ENCODE measurements around the gene STK10.

STK10 gene

DNA sequence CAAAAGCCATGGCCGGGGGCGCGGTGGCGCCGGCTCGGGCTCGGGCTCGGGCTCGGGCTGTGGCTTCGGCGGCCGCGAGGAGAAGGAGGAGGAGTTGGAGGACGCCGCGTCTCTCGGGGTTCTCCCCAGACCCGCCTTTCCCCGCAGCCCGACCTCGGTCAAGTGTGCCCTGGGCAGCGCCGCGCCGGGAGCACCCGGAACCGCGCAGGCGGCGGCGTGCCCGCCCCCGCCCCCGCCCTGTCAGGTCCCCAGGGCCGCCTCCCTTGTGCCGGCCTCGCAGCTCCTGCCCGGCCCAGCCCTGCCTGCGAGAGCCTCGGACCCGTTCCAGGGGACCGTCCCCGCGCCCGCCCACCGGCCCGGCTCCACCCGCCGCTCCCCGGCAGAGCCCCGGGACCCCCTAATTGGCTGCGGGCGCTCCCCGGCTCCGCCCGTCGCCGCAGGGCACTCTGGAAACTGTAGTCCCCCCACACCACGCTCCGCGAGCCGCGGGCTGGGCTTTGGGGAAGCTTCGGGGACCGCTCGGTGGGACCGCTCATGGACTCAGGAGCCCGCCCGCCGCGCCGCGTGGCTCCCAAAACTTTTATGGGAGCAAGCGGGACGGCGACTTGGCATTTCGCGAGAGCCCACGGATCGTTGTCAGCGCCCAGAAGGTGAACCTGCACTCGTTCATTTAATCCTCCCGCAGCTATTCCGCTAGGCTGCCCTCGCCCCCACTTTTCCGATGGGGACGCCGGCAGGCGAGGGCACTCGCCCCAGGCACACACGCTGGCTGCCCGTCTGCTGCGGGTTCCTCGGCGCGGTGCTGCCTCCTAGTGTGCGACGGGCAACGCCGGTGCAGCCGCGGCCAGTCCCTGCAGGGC lies at the start of gene STK10:
STK10 (minus strand) TSS at position 192 of the 860 bp plus-strand sequence; CDS start at position 10, 182 bp downstream.
- no peaks in the 10 kb centered on the region for H3K9me3 ChIP-seq (ENCODE audit: control insufficient read depth in 1 of 2, low read length in 2 of 2)
- peak within 1 kb of the TSS; percentile 79 for H3K27ac ChIP-seq (ENCODE audit: low read length)
- no peaks in the 10 kb centered on the region for H3K36me3 ChIP-seq (ENCODE audit: control insufficient read depth in 1 of 2, insufficient read depth in 2 of 2, low read length in 2 of 2)
- no peaks in the 10 kb centered on the region for H3K27me3 ChIP-seq (ENCODE audit: low read depth, low read length)
- peak within 1 kb of the TSS; percentile 93 for H3K4me3 ChIP-seq (ENCODE audit: low read depth in 1 of 2, low read length in 2 of 2)
- H3K4me1 ChIP-seq (ENCODE audit: control insufficient read depth in 1 of 2, insufficient read depth in 2 of 2, low read length in 2 of 2) = peaks cover 5 to 14% of the 10 kb centered on the region in 2 donors

DNA sequence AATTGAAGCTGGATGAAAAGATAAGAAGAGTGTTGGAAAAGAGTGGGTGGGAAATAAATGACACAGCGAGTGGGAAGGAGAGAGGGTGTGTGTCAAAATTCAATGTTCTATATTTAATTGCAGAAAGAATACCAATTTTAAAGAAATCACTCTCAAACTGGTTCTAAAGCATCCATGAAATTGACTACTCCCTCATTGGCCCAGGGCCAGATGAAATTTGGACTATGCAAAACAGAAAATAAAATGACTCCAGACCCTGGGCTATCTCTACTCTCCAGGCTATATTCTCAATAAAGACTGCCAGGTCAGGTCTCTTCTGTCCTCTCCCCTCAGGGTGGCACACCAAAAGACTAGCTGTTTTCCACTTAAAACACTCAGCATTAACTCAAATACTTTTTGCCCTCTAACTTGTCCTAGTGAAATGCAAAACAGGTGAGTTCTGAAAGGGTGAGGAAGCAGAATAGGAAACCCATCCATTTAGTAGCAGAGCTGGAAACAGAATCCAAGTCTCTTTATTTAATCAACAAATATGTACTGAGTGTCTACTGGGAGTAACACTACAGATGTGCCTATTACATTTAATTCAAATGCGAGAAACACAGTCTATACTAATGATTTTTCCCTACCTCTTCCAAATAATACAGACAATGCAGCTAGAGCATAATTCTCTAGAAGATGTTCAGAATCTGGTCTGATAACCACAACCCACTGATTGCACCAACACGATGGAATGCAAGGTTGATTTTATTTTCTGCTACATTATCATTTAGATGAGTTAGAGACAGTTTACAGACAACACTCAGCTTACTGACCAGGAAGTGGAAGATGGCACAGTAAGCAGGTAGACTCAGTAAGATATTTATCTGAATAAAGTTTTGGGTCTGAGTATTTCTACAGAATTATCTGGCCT lies 48.1 kb upstream of the STK10 start:
- Histone ChIP-seq H3K36me3 (ENCODE audit: control insufficient read depth in 1 of 2, insufficient read depth in 2 of 2, low read length in 2 of 2) (peaks cover 0 to 4% of the 10 kb centered on the region in 2 donors), H3K4me1 (ENCODE audit: control insufficient read depth in 1 of 2, insufficient read depth in 2 of 2, low read length in 2 of 2) (peaks cover 4 to 7% of the 10 kb centered on the region in 2 donors), H3K27ac (ENCODE audit: low read length) (no peak overlapping the region), H3K27me3 (ENCODE audit: low read depth, low read length) (no peaks in the 10 kb centered on the region), H3K4me3 (ENCODE audit: low read depth in 1 of 2, low read length in 2 of 2) (no peak overlapping the region), H3K9me3 (ENCODE audit: control insufficient read depth in 1 of 2, low read length in 2 of 2) (no peaks in the 10 kb centered on the region)

DNA sequence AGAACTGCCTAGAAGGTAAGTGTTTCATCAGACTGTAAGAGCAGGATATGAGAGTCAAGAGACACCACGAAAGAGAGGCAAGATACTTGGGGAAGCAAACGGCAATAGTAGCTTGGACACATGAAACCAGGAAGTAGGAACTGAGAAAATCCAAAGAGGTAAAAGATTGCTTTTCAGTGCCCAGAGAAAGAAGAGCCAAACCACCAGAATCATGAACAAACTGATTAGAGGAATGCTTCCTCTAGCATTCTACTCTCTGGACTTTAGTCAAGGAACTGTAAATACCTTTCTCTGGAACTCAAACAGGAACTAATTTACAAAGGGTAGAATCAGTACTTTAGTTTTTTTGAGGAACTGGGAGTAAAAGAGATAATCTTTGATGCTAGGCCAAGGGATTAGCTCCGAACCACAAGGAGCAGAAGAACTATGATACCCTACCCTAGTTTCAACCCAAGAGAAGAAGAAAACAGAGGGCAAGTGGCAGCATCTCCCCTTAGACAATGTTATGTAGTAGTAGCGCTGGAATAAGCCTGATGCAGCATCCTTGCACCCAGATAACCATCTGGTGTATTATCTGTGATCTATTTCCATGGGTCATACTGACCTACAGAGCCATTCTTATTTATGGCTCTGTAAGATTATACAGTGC lies 47.2 kb upstream of the STK10 start:
- Histone ChIP-seq H3K4me3 (ENCODE audit: low read depth in 1 of 2, low read length in 2 of 2) (no peak overlapping the region), H3K9me3 (ENCODE audit: control insufficient read depth in 1 of 2, low read length in 2 of 2) (no peaks in the 10 kb centered on the region), H3K27ac (ENCODE audit: low read length) (no peak overlapping the region), H3K36me3 (ENCODE audit: control insufficient read depth in 1 of 2, insufficient read depth in 2 of 2, low read length in 2 of 2) (peaks cover 2 to 4% of the 10 kb centered on the region in 2 donors), H3K4me1 (ENCODE audit: control insufficient read depth in 1 of 2, insufficient read depth in 2 of 2, low read length in 2 of 2) (peaks cover 4 to 7% of the 10 kb centered on the region in 2 donors), H3K27me3 (ENCODE audit: low read depth, low read length) (no peaks in the 10 kb centered on the region)

DNA sequence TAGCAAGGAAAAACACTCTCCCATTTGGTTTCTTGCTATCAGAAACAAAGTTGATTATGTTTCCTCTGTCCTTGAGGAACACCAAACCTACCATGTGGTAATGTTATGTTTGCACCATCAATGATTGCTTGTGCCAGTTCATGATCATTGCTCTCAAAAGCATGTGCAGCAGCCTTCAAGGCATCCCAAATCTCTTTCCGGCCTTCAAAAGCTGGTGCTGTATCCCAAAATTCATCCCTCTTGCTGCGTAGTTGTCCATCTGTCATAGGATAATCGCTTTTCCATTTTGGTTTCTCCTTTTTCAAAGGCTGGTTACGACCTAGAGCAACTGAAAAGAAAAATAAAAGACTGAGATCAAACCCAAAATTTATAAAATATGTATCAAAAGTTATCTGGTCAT lies 46.0 kb upstream of the STK10 start:
- peaks cover 3 to 4% of the 10 kb centered on the region in 2 donors for H3K36me3 ChIP-seq (ENCODE audit: control insufficient read depth in 1 of 2, insufficient read depth in 2 of 2, low read length in 2 of 2)
- H3K27me3 ChIP-seq (ENCODE audit: low read depth, low read length) = no peaks in the 10 kb centered on the region
- H3K9me3 ChIP-seq (ENCODE audit: control insufficient read depth in 1 of 2, low read length in 2 of 2) = no peaks in the 10 kb centered on the region
- peaks cover 4 to 7% of the 10 kb centered on the region in 2 donors for H3K4me1 ChIP-seq (ENCODE audit: control insufficient read depth in 1 of 2, insufficient read depth in 2 of 2, low read length in 2 of 2)
- H3K4me3 ChIP-seq (ENCODE audit: low read depth in 1 of 2, low read length in 2 of 2) = no peak overlapping the region
- no peak overlapping the region for H3K27ac ChIP-seq (ENCODE audit: low read length)

DNA sequence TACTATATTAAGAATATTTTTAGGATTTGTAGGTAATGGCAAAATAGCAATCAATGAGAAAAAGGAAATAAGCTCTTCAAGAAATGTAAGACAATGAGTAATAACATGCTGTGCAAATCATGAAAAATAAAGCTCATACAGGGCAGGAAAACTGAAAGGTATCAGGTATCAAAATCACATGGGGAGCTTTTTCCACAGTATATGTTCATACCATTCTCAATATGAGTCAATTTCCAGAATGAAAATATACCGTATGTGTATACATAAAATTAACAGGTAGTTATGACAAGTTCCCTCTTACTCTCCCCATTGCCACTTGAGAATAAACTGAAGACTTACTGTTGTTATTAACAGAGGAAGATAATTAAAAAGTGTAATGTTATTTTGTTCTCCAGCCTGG lies 41.9 kb upstream of the STK10 start:
- H3K27ac ChIP-seq (ENCODE audit: low read length) = no peak overlapping the region
- H3K27me3 ChIP-seq (ENCODE audit: low read depth, low read length) = no peaks in the 10 kb centered on the region
- no peak overlapping the region for H3K4me3 ChIP-seq (ENCODE audit: low read depth in 1 of 2, low read length in 2 of 2)
- H3K36me3 ChIP-seq (ENCODE audit: control insufficient read depth in 1 of 2, insufficient read depth in 2 of 2, low read length in 2 of 2) = peaks cover 8 to 9% of the 10 kb centered on the region in 2 donors
- H3K9me3 ChIP-seq (ENCODE audit: control insufficient read depth in 1 of 2, low read length in 2 of 2) = no peaks in the 10 kb centered on the region
- H3K4me1 ChIP-seq (ENCODE audit: control insufficient read depth in 1 of 2, insufficient read depth in 2 of 2, low read length in 2 of 2) = no peaks in the 10 kb centered on the region

DNA sequence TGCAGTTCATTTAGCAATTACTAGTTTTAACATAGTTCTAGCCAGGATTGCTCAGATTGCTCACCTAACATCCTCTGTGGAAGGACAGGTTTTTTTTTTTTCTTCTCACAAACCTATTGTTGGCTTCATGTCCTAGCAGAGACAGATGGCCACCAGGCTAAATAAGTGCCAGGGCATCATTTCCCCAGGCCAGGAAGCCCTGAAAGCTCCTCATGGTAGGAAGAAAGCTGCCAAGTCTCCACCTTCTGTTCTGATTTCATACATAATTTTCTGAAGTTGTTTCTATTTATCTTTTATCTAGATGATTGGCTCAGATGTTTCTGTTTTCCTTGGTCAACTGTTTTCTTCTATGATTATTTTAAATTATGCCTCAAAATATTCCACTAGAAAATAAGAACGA lies 37.0 kb upstream of the STK10 start:
- peaks cover 7 to 10% of the 10 kb centered on the region in 2 donors for H3K36me3 ChIP-seq (ENCODE audit: control insufficient read depth in 1 of 2, insufficient read depth in 2 of 2, low read length in 2 of 2)

DNA sequence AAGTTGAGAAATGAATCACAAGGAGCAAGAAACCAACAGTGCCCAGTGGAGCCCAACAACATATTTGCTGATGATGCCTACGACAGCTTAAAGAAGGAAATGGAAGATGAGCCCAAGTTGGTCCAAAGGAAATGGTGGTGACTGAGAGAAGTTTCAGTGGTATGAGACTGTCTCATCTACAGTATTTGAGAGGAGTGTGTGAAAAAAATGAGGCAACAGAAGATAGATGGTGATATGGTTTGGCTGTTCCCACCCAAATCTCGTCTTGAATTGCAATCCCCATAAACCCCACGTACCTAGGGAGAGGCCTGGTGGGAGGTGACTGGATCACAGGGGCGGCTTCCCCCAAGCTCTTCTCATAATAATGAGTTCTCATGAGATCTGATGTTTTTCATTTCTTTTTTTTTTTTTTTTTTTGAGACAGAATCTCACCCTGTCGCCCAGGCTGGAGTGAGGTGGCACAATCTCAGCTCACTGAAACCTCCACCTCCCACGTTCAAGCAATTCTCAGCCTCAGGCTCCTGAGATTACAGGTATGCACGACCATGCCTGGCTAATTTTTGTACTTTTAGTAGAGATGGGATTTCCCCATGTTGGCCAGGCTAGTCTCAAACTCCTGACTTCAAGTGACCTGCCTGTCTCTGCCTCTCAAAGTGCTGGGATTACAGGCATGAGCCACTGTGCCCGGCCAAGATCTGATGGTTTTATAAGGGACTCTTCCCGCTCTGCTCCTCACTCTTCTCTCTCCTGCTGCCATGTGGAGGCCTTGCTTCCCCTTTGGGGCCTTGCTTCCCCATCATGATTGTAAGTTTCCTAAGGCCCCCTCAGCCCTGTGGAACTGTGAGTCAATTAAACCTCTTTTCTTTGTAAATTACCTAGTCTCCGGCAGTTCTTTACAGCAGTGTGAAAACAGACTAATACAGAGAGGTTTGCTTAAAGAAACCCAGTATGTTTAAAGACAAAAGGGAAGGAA lies 36.2 kb upstream of the STK10 start:
- no peak overlapping the region for H3K27ac ChIP-seq (ENCODE audit: low read length)
- peaks cover 0 to 5% of the 10 kb centered on the region in 2 donors for H3K9me3 ChIP-seq (ENCODE audit: control insufficient read depth in 1 of 2, low read length in 2 of 2)
- peaks cover 7 to 18% of the 10 kb centered on the region in 2 donors for H3K36me3 ChIP-seq (ENCODE audit: control insufficient read depth in 1 of 2, insufficient read depth in 2 of 2, low read length in 2 of 2)
- H3K27me3 ChIP-seq (ENCODE audit: low read depth, low read length) = no peaks in the 10 kb centered on the region
- H3K4me1 ChIP-seq (ENCODE audit: control insufficient read depth in 1 of 2, insufficient read depth in 2 of 2, low read length in 2 of 2) = no peaks in the 10 kb centered on the region
- no peak overlapping the region for H3K4me3 ChIP-seq (ENCODE audit: low read depth in 1 of 2, low read length in 2 of 2)

More for the DNA sequence above, 37.0 kb upstream of the STK10 start:
- no peaks in the 10 kb centered on the region for H3K9me3 ChIP-seq (ENCODE audit: control insufficient read depth in 1 of 2, low read length in 2 of 2)
- H3K27me3 ChIP-seq (ENCODE audit: low read depth, low read length) = no peaks in the 10 kb centered on the region
- H3K4me3 ChIP-seq (ENCODE audit: low read depth in 1 of 2, low read length in 2 of 2) = no peak overlapping the region
- H3K4me1 ChIP-seq (ENCODE audit: control insufficient read depth in 1 of 2, insufficient read depth in 2 of 2, low read length in 2 of 2) = no peaks in the 10 kb centered on the region
- H3K27ac ChIP-seq (ENCODE audit: low read length) = no peak overlapping the region

DNA sequence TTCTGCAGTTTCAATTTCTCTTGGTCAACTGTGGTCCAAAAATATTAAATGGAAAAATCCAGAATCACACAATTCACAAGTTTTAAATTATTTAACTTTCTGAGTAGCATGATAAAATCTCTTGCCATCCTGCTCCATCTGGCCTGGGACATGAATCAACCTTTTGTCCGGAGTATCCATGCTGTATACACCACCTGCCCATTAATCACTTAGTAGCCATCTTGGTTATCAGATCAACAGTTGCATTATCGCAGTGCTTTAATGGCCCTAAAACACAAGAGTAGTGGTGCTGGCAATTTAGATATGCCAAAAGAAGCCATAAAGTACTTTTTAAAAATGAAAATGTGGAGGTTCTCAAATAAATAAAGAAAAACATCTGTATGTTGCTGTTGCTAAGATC lies 31.3 kb upstream of the STK10 start:
- Histone ChIP-seq H3K27ac (ENCODE audit: low read length) (no peak overlapping the region), H3K4me3 (ENCODE audit: low read depth in 1 of 2, low read length in 2 of 2) (no peak overlapping the region), H3K9me3 (ENCODE audit: control insufficient read depth in 1 of 2, low read length in 2 of 2) (peaks cover 0 to 5% of the 10 kb centered on the region in 2 donors), H3K36me3 (ENCODE audit: control insufficient read depth in 1 of 2, insufficient read depth in 2 of 2, low read length in 2 of 2) (peaks cover 0 to 18% of the 10 kb centered on the region in 2 donors), H3K27me3 (ENCODE audit: low read depth, low read length) (no peaks in the 10 kb centered on the region), H3K4me1 (ENCODE audit: control insufficient read depth in 1 of 2, insufficient read depth in 2 of 2, low read length in 2 of 2) (no peaks in the 10 kb centered on the region)

DNA sequence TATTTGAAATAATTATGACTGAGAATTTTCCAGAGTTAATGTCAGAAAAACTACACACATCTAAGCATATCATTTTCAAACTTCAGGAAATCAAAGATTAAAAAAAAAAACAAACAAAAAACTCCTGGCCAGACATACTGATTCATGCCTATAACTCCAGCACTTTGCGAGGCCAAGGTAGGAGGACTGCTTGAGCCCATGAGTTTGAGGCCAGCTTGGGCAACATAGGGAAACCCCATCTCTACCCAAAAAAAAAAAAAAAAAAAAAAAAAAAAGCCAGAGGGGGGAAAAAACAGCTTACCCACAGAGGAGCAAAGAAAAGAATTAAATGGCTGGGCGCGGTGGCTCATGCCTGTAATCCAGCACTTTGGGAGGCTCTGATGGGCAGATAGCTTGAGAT lies 28.3 kb upstream of the STK10 start:
- H3K4me1 ChIP-seq (ENCODE audit: control insufficient read depth in 1 of 2, insufficient read depth in 2 of 2, low read length in 2 of 2) = no peaks in the 10 kb centered on the region
- H3K36me3 ChIP-seq (ENCODE audit: control insufficient read depth in 1 of 2, insufficient read depth in 2 of 2, low read length in 2 of 2) = peaks cover 7 to 25% of the 10 kb centered on the region in 2 donors
- no peak overlapping the region for H3K4me3 ChIP-seq (ENCODE audit: low read depth in 1 of 2, low read length in 2 of 2)
- H3K27me3 ChIP-seq (ENCODE audit: low read depth, low read length) = no peaks in the 10 kb centered on the region
- H3K9me3 ChIP-seq (ENCODE audit: control insufficient read depth in 1 of 2, low read length in 2 of 2) = peaks cover 0 to 5% of the 10 kb centered on the region in 2 donors
- no peak overlapping the region for H3K27ac ChIP-seq (ENCODE audit: low read length)

DNA sequence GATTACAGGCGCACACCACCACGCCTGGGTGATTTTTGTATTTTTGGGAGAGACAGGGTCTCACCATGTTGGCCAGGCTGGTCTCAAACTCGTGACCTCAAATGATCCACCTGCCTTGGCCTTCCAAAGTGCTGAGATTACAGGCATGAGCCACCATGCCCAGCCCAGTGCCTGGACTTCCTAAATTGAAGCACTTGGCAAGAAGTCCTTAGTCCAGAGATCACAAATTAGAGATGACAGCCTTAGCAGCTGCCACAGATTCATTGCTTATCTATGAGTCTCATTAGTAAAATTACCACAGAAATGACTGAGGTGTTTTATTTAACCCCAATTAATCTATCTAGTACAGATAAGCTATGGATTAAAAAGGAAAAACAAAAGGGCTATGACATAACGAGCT lies 25.1 kb upstream of the STK10 start:
- Histone ChIP-seq H3K27me3 (ENCODE audit: low read depth, low read length) (no peaks in the 10 kb centered on the region), H3K9me3 (ENCODE audit: control insufficient read depth in 1 of 2, low read length in 2 of 2) (no peaks in the 10 kb centered on the region), H3K4me1 (ENCODE audit: control insufficient read depth in 1 of 2, insufficient read depth in 2 of 2, low read length in 2 of 2) (no peaks in the 10 kb centered on the region), H3K4me3 (ENCODE audit: low read depth in 1 of 2, low read length in 2 of 2) (no peak overlapping the region), H3K36me3 (ENCODE audit: control insufficient read depth in 1 of 2, insufficient read depth in 2 of 2, low read length in 2 of 2) (peaks cover 13 to 21% of the 10 kb centered on the region in 2 donors), H3K27ac (ENCODE audit: low read length) (no peak overlapping the region)

Data from muscle layer of duodenum (tissue), 2 donors.